GM19463 (cell line): ENCODE measurements around the gene TMEM183A.

Experiments
- ATAC-seq: cut with Tn5 transposase; IDR thresholded peaks from one replicate; pipeline ENCODE4 v1.9.1; 2021; ENCODE audit warnings: mild to moderate bottlenecking, moderate library complexity; ENCODE audit not compliant: unreplicated experiment

Gene TMEM183A

GRCh38 chr1:203044546-203045250 is 37.5 kb downstream of the TMEM183A start:
- no peak for ATAC-seq

- ATAC-seq = no peak
These were observed 38.2 kb downstream of the TMEM183A start for GRCh38 chr1:203045336-203045735.

GRCh38 chr1:203045821-203046594 is 38.8 kb downstream of the TMEM183A start:
- ATAC-seq = no peak

GRCh38 chr1:203046984-203047630 is 39.9 kb downstream of the TMEM183A start:
- ATAC-seq = no peak

- no peak for ATAC-seq
These were observed 40.9 kb downstream of the TMEM183A start for GRCh38 chr1:203048086-203048485.

- no peak for ATAC-seq
These were observed 41.4 kb downstream of the TMEM183A start for GRCh38 chr1:203048555-203049051.

GRCh38 chr1:203049077-203049476 is 41.9 kb downstream of the TMEM183A start:
- ATAC-seq = no peak

GRCh38 chr1:203049576-203050180 is 42.5 kb downstream of the TMEM183A start:
- no peak for ATAC-seq

- no peak for ATAC-seq
These were observed 43.7 kb downstream of the TMEM183A start for GRCh38 chr1:203050826-203051225.

- ATAC-seq = no peak
These were observed 44.7 kb downstream of the TMEM183A start for GRCh38 chr1:203051841-203052324.

- ATAC-seq = no peak
These were observed 45.4 kb downstream of the TMEM183A start for GRCh38 chr1:203052601-203053000.

- ATAC-seq = no peak
These were observed 47.0 kb downstream of the TMEM183A start for GRCh38 chr1:203054184-203054583.

GRCh38 chr1:203054642-203055041 is 47.5 kb downstream of the TMEM183A start:
- ATAC-seq = no peak

- ATAC-seq = no peak
These were observed 48.1 kb downstream of the TMEM183A start for GRCh38 chr1:203055161-203055799.

GRCh38 chr1:203056012-203056411 is 48.8 kb downstream of the TMEM183A start:
- no peak for ATAC-seq

GRCh38 chr1:203056516-203056915 is 49.3 kb downstream of the TMEM183A start:
- ATAC-seq = no peak

- ATAC-seq = no peak
These were observed 50.9 kb downstream of the TMEM183A start for GRCh38 chr1:203057911-203058675.

GRCh38 chr1:203058676-203058935 is 51.4 kb downstream of the TMEM183A start:
- ATAC-seq = no peak

GRCh38 chr1:203059485-203059884 is 52.3 kb downstream of the TMEM183A start:
- ATAC-seq = no peak

GRCh38 chr1:203060115-203060514 is 52.9 kb downstream of the TMEM183A start:
- no peak for ATAC-seq
